ENCODE data around the gene SMG9. TPM values are rescaled to one million over a fixed set of nuclear protein-coding genes. Genes with fewer than 3 reads are reported as not detected.

SMG9 gene
- total and polyA plus RNA-seq, 12 donors = 10.0 to 30.4 (median 13.4) TPM

DNA sequence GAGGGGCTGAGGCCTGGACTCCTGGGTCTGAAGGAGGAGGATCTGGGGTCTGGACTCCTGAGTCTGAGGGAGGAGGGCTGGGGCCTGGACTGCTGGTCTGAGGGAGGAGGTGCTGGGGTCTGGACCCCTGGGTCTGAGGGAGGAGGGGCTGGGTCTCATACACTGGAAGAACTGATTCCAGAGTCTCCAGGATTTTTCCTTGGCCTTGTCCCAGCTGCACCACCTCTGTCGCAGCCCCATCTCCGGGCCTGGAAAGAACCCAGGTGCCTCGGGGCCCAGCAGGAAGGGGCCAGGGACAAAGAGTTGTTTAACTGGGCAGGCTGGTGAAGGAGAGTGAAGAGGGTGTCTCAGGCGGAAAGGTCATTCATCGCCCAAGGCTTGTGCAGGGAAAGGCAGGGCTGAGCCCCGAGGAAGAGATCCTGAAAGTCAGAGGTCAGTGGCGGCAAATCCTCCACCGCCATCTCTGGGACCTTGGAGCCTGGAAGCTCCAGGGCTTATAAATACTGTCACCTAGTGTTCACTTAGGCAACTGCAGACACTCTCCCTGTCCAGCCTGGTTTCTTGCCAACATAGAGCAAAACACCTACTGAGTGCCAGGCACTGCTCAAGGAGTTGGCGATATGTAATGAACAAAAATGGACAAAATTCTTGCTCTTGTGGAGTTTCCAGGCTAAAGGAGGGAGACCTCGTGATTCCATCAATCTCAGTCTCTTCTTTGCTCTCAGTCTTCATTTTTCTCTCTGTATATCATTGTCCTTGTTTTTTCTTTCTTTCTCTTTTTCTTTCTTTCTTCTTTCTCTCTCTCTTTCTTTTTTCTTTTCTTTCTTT is 30.4 kb upstream of the SMG9 start:
- H3K4me3 ChIP-seq = no peak overlapping the region
- 16 to 18% methylated on average over 10 of the region's 10 CpGs for WGBS, 2 donors
- peaks cover 0 to 28% (median 2%) of the 10 kb centered on the region in 9 donors for H3K4me1 ChIP-seq
- peak overlapping the region in 1 of 10 donors; percentile 70 for H3K27ac ChIP-seq
- ATAC-seq (peak; percentile 59 to 90 (median 83)), DNase-seq (peak in 1 of 2 donors; percentile 50)
- TF ChIP-seq, protein P1, sequence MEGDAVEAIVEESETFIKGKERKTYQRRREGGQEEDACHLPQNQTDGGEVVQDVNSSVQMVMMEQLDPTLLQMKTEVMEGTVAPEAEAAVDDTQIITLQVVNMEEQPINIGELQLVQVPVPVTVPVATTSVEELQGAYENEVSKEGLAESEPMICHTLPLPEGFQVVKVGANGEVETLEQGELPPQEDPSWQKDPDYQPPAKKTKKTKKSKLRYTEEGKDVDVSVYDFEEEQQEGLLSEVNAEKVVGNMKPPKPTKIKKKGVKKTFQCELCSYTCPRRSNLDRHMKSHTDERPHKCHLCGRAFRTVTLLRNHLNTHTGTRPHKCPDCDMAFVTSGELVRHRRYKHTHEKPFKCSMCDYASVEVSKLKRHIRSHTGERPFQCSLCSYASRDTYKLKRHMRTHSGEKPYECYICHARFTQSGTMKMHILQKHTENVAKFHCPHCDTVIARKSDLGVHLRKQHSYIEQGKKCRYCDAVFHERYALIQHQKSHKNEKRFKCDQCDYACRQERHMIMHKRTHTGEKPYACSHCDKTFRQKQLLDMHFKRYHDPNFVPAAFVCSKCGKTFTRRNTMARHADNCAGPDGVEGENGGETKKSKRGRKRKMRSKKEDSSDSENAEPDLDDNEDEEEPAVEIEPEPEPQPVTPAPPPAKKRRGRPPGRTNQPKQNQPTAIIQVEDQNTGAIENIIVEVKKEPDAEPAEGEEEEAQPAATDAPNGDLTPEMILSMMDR (IDR thresholded peaks at IDR 0.05) = peak; percentile 94 to 99 (median 96)
- H3K27me3 ChIP-seq = peaks cover 0 to 35% (median 18%) of the 10 kb centered on the region in 7 donors
- H3K9me3 ChIP-seq = no peaks in the 10 kb centered on the region
- no peaks in the 10 kb centered on the region for H3K36me3 ChIP-seq
- intact Hi-C loops (cut with DNase I) = loop anchor here in 9 of 10 donors (1.0 to 10.0 kb wide), 6 partner anchors 38 to 240 kb away; partner anchors contain the start of gene PLAUR (in 1 of the 9)

DNA sequence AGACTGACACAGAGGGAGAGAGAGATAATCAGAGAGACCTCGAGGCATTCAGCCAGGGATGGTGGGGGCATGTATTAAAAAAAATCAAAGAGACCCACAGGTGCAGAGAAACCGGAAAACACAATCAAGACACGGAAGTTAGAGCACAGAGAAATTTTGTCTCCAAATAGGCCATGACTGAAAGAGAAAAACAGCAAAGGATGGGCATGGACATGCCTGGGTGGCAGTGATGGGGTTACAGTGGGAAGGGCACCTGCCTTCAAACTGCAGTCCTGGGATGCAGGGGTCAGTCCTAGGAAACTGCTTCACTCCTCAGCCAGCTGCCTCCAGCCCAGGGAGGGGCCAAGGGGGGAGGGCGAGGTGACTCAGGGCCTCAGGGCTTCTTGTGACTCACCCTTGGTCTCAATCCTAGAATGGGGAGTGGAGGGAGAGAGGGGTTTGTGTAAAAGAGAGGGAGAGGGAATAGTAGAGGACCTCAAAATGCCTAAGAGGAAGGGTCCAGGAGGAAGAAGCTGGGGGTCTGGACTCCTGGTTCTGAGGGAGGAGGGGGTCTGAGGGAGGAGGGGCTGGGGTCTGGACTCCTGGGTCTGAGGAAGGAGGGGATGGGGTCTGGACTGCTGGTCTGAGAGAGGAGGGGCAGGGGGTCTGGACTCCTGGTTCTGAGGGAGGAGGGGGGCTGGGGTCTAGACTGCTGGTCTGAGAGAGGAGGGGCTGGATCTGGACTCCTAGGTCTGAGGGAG is 29.6 kb upstream of the SMG9 start:
- Histone ChIP-seq H3K9me3 (no peaks in the 10 kb centered on the region), H3K27me3 (peaks cover 0 to 35% (median 18%) of the 10 kb centered on the region in 7 donors), H3K4me1 (peaks cover 0 to 32% (median 2%) of the 10 kb centered on the region in 9 donors), H3K36me3 (no peaks in the 10 kb centered on the region), H3K27ac (peak overlapping the region in 1 of 10 donors; percentile 70), H3K4me3 (no peak overlapping the region)
- intact Hi-C loops (cut with DNase I) = loop anchor here in 6 of 10 donors (1.0 to 10.0 kb wide), 6 partner anchors 37 to 240 kb away; partner anchors contain the start of gene PLAUR (in 1 of the 6)
- 58 to 72% methylated on average over 4 of the region's 4 CpGs for WGBS, 2 donors
- ATAC-seq = peak in 6 of 8 donors; percentile 32 to 64 (median 42)
- TF ChIP-seq, protein P1 (IDR thresholded peaks at IDR 0.05) = no peak
- DNase-seq = no peak

DNA sequence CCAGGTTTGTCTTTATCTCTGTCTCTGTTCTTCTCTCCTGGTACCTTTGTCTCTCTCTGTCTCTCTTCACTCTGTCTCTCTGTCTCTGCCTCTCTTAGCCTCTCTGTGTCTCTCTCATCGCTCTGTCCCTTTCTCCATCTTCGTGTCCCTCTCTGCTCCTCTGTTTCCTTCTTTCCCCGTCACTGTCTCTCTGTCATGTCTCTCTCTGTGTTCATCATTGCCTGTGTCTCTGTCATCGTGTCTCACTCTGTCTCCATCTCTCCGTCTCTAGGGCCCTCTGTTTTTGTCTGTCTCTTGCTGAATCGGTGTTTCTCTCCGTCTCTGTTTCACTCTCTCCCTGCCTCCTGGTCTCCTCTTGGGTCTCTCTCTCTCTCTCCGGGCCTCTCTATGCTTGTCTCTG is 28.9 kb upstream of the SMG9 start:
- H3K4me3 ChIP-seq = no peak overlapping the region
- 87 to 89% methylated on average over 8 of the region's 8 CpGs for WGBS, 2 donors
- no peak overlapping the region for H3K27ac ChIP-seq
- no peak for ATAC-seq
- H3K4me1 ChIP-seq = peaks cover 0 to 40% (median 4%) of the 10 kb centered on the region in 9 donors
- H3K36me3 ChIP-seq = no peaks in the 10 kb centered on the region
- H3K27me3 ChIP-seq = peaks cover 0 to 35% (median 18%) of the 10 kb centered on the region in 7 donors
- no peaks in the 10 kb centered on the region for H3K9me3 ChIP-seq
- no peak for DNase-seq
- TF ChIP-seq, protein P1 (IDR thresholded peaks at IDR 0.05) = no peak
- intact Hi-C loops (cut with DNase I) = loop anchor here in 7 of 10 donors (1.0 to 10.0 kb wide), 6 partner anchors 36 to 239 kb away; partner anchors contain the start of gene PLAUR (in 1 of the 7)

DNA sequence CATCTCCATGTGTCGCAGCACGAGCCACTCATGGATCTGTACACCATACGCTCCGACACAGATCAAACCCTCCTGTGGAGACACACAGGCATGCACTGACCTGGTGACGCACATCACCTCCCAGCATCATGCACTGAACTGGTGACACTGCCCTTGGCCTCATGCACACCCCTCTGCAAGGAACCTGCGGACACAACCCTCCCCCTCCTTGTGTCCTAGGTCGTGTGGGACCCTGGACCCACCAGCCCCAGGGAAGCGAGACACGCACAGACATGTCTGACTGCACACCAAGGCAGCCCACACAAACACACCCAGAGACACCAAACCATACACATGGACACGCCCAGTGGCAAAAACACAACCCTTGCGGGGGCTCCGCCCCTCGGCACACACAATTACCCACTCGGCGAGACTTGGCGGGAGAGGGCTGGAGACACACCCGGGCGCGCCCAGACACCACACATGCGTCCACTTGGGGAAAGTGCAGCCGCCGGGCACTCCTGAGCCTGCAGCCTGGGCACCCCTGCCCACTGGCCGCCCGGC is 28.0 kb upstream of the SMG9 start:
- ATAC-seq = no peak
- TF ChIP-seq, protein P1 (IDR thresholded peaks at IDR 0.05) = no peak
- no peaks in the 10 kb centered on the region for H3K9me3 ChIP-seq
- no peak for DNase-seq
- H3K4me1 ChIP-seq = peaks cover 0 to 48% (median 4%) of the 10 kb centered on the region in 9 donors
- H3K4me3 ChIP-seq = no peak overlapping the region
- WGBS, 2 donors = 77 to 79% methylated on average over 24 of the region's 24 CpGs
- H3K27ac ChIP-seq = no peak overlapping the region
- H3K27me3 ChIP-seq = peaks cover 0 to 35% (median 18%) of the 10 kb centered on the region in 7 donors
- intact Hi-C loops (cut with DNase I) = loop anchor here in 5 of 10 donors (2.0 to 10.0 kb wide), 5 partner anchors 35 to 238 kb away; partner anchors contain the start of gene PLAUR (in 1 of the 5)
- no peaks in the 10 kb centered on the region for H3K36me3 ChIP-seq
